CD4-positive, alpha-beta T cell treated with Interferon alpha-2 for 1 hour (primary cell): ENCODE data around the gene GLOD4.

Source experiments
- DNase-seq, 2 donors: peaks; one replicate each; pipeline ENCODE4 v3.0.0-alpha.2; 2020 to 2022

The GLOD4 gene

DNA sequence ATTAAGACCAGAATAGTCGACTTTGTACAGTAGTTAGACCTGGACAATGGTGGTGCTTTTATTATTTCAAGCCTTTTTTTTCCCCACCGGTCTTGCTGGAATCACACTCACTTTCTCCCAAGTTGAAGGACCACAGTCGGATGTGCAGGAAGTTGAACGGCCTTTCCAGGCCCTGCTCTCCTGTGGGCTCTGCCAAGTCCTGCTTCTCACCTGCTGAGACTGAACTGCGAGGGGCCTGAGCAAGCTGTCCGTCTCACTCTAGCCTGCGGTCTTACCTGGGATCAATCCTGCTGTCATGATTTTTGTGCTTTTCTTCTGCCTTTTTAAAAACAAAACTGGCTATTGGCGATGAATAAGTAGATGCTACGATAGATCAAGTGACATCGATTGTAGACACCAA, 48.3 kb downstream of the GLOD4 start:
- DNase-seq: no peak

DNA sequence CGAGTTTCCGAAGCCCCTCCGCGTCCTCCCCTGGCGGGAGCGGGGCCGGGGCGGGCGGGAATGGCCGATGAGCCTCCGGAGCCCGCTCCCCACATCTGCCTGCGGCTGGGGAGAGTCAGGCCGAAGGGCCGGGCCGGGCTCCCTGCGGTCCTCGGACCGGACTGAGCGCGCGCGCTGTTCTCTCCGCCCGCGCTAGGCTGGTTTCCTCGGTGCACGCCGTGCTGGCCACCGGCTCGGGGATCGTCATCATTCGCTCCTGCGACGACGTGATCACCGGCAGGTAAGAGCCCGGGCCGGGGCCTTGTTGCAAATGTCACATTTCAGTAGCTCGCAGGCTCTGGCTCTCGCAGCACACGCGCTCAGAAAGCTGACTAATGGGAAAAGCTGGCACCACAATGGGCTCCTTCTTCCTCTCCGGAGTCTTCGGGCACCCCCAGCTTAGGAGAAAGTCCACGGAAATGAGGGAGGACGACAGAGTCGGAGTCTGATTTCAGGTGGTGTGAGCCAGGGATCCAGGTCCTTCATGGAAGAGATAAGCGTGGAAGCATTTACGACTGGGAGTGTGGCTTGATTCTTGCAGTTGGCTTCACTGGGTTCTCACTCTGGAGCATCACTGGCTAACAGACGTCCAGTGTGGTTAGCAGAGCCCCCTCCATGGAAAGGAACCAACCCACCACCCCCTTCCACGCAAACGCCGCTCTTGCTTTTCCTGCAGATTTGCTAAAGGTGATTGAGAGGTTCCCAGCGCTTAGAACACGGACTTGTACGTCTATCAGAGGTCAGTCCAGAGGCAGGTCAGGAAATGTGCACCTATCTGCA, 49.0 kb downstream of the GLOD4 start:
- no peak for DNase-seq

DNA sequence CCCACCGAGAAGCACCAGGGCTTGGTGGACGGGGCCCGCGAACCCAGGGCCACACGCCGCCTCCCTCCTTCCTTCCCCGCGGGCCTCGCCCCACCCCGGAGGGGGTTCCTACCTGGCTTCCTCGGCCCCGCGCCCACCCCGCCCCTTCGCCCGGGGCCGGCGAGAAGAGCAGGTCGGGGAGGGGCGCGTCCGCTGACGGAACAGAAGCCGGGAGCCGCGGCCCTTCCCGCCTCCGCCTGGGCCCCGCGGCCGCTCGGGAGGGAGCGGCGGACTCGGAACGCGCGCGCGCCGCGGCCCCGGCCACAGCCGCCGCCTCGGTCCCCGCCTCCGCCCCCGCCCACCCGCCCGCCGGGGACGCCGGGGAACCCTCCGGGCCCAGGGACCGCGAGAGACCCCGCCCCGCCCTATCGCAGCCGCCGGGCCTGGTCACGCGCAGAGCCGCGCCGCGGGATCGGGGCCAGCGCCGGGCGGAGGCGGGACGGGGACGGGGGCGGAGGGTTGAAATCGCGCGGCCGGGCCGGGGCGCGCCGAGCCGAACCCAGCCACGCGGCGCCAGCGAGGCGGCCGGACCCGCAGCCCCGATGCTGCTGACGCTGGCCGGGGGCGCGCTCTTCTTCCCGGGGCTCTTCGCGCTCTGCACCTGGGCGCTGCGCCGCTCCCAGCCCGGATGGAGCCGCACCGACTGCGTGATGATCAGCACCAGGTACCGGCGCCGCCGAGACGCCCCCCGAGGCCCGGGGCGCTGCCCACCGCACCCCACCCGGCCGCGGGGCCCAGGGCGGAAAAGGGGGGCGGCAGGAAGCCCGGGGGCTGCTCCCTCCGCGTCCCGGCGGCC, 49.8 kb downstream of the GLOD4 start, which contains the start of gene TLCD3A:
Gene TLCD3A, plus strand, starts transcription at position 530 of the 835 bp plus-strand sequence. Its CDS starts 52 bp downstream, at position 582.
- DNase-seq: peak; percentile 6 to 60

DNA sequence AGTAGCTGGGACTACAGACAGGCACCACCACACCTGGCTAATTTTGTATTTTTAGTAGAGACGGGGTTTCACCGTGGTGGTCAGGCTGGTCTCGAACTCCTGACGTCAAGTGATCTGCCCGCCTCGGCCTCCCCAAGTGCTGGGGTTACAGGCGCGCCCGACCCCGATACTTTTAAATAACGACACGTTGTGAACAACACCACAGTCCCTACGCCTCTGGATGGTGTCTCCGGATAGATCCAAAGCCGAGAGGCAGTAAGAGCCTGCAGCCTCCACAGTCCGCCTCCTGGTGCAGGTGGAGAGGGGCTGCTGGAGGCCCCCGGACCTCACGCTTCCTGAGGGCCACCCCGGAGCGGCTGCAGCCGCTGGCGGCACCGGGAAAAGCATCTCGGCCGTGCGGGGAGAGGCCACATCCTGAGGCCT, 50.4 kb downstream of the GLOD4 start:
- DNase-seq: no peak

DNA sequence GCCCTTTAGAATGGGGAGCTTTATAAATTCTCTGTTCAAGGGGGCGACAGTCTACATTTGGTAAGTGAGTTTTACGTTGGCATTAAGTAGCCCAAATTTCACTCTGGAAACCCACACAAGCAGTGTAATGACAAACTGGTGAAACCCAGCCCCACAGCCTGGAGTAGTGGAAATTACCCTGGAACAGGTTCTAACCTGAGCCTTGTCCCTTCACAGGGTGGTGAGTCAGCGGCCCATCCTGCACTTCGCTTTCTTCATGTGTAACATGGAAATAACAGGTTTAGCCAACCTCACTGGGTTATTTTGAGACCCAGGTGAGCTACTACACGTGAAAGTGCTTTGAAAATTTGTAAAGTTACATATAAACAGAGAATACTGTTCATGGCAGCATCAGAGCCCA, 53.2 kb downstream of the GLOD4 start:
- DNase-seq: no peak

DNA sequence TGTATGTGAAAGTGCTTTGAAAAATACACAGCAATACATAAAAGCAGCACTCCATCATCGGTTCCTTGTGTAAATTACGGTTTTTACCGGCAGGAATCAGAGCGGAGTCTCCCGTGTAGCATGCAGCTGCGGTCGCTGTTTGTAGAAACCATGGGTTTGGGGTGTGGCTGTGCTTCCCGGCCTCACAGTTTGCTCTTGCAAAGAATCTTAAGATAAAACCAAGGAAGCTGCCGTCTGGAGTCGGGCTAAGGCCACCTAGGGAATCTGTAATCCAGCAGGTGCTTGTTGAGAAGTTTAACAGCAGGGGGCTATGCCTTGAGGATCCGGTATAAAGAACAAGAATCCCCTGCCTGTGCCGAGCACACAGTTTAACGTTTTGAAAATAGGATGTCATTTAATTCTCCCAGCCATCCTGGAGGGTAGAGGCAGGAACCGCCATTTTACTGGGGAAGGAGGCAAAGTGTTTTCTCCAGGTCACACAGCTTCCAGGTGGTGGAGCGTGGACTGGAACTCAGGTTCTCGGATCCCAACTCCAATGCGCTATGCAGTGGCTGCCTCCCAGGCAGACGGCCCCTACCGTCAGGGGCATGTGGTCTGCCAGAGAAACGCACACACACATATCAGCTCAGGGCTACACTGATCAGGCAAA, 55.7 kb downstream of the GLOD4 start:
- DNase-seq: no peak

DNA sequence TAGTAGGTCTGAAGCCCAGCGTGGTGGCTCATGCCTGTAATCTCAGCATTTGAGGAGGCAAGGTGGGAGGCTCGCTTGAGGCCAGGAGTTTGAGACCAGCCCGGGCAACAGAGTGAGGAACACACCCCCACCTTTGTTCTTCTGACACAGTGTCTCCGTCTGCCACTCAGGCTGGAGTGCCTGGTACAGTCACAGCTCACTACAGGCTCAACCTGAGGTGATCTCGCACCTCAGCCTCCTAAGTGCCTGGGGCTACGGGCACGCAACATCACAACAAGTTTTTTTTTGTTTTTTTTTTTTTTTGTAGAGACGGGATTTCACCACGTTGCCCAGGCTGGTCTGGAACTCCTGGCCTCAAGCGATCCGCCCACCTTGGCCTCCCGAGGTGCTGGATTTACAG, 56.3 kb downstream of the GLOD4 start:
- DNase-seq: no peak

DNA sequence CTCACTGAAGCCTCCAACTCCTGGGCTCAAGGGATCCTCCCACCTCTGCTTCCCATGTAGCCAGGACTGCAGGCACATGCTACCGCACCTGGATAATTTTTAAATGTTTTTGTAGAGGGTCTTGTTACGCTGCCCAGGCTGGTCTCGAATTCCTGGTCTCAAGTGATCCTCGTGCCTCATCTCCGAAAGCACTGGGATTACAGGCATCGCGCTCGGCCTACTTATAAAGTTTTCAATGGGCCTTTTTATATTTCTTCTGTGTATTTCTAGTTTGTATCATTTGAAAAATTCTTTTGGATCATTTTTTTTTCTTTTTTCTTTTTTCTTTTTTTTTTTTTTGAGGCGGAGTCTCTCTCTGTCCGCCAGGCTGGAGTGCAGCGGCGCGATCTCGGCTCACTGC, 57.0 kb downstream of the GLOD4 start:
- DNase-seq: no peak

DNA sequence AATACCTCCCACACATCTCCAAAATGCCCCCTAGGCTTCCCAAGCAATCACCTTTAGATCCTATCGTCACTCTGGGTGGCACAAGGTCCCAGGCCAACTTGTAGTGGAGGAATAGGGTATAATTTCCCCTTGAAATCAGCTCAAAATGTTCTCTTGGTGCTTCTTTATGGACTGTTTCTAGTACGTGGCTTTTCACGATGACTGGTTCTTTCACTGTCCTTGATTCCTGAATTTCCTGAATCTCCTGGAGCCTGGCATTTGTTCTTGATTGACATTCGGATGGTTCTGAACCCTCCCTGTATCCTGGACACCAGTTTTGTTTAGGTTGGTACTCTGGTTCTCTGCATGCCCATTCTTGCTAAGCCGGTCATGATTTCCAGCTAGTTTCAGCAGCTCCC, 60.5 kb downstream of the GLOD4 start:
- no peak for DNase-seq

DNA sequence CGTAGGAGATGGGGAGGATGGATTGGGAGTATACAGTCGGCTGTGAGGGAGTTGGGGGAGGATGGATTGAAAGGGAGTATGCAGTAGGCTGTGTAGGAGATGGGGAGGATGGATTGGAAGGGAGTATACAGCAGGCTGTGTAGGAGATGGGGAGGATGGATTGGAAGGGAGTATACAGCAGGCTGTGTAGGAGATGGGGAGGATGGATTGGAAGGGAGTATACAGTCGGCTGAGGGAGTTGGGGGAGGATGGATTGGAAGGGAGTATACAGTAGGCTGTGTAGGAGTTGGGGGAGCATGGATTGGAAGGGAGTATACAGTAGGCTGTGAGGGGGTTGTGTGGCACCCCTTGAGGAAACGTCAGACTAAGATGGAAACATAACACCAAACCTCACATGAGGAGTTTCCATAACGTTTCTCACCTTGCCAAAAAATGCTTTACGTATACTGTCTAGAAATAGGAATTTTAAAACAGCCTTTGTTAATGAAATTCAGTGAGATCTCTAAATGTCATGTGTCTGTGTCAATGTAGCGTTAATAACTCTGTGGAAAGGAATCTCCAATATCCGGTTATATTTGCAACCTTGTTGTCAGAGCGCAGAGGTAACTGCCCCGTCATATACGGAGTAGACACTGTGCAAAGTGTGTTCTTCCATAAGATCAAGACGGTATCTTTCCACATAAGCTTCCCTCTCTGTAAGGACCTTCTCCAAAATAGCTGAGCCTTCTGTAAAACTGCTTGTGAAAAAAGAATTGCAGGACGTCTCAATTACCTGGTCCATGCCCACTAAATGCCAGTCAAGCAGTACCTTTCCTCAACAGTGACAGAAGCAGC, 61.2 kb downstream of the GLOD4 start:
- DNase-seq: no peak

DNA sequence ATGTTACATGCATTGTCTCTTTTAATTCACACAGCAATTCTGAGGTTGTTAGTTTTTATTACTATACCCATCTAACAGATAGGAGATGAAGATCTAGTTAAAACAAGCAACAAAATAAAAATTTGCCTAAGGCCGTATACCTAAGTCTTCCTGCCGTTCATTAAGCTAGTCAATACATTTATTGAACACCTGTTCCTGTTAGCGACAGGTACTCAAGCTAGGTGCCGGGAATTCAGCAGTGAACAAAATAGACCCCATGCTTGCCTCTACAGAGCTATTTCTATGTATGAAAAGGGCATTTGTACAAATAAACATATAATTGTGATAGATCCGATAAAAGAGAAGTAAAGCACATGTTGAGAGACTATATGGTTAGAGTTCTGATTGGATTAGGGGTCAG, 64.0 kb downstream of the GLOD4 start:
- no peak for DNase-seq
